Measurements from ENCODE around the gene ZNF593. TPM values are rescaled to one million over a fixed set of nuclear protein-coding genes. Genes with fewer than 3 reads are reported as not detected.

ZNF593 gene
- polyA plus RNA-seq, 1 of the 3 experiments (the other 2 are of a cell fraction) = 64.8 TPM

DNA sequence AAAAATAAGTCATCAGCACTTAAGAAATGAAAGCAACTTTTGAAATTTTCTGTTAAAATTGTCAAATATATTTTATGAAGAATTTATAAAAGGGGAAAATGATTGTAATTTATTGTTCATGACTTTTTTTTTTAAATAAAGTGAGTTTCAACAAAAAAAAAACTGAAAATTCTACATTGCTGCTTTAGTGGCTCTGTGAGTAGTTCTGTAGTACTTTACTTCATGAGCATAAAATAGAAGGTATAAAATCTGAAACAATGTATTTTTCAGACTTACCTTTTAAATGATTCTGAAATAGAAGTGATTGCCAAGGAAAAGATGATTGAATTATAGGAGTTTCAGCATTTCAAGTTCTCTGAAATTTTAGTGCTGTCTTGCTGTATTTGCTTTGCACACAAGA is 44.3 kb upstream of the ZNF593 start:
- Histone ChIP-seq H2AFZ (ENCODE audit: low read depth) (no peak overlapping the region), H3K36me3 (replicated peaks in 1 of 2; ENCODE audit: control insufficient read depth in 1 of 2, insufficient read depth in 2 of 2, low read length in 1 of 2) (peaks cover 11 to 13% of the 10 kb centered on the region in 2 experiments), H3F3A (replicated peaks; ENCODE audit: insufficient read depth) (peaks cover 20% of the 10 kb centered on the region), H3K79me2 (ENCODE audit: insufficient read depth) (peaks cover 8% of the 10 kb centered on the region; the same call in 1 of the 2 replicates), H4K20me1 (ENCODE audit: insufficient read depth) (no peaks in the 10 kb centered on the region; the same call in 1 of the 2 replicates), H3K9me3 (no peaks in the 10 kb centered on the region), H3K4me3 (ENCODE audit: low read depth in 2 of 2, low read length in 1 of 2) (no peak overlapping the region), H3K9me2 (no peaks in the 10 kb centered on the region), H3K27me3 (ENCODE audit: insufficient read depth) (no peaks in the 10 kb centered on the region), H3K4me1 (ENCODE audit: control insufficient read depth in 1 of 2, insufficient read depth in 2 of 2, low read depth in 1 of 2, low read length in 1 of 2) (peaks cover 7 to 8% of the 10 kb centered on the region in 2 experiments; a peak in 3 of 4 replicates), H3K4me2 (no peak overlapping the region), H3K27ac (ENCODE audit: low read depth in 2 of 2, low read length in 1 of 2) (no peak overlapping the region), H3K9ac (no peak overlapping the region)
- POLR2A ChIA-PET = no interaction called here
- TF ChIP-seq, protein P1, sequence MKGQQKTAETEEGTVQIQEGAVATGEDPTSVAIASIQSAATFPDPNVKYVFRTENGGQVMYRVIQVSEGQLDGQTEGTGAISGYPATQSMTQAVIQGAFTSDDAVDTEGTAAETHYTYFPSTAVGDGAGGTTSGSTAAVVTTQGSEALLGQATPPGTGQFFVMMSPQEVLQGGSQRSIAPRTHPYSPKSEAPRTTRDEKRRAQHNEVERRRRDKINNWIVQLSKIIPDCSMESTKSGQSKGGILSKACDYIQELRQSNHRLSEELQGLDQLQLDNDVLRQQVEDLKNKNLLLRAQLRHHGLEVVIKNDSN (IDR thresholded peaks at IDR 0.05; ENCODE audit: borderline replicate concordance, low read depth) = no peak
- TF ChIP-seq, protein P2, sequence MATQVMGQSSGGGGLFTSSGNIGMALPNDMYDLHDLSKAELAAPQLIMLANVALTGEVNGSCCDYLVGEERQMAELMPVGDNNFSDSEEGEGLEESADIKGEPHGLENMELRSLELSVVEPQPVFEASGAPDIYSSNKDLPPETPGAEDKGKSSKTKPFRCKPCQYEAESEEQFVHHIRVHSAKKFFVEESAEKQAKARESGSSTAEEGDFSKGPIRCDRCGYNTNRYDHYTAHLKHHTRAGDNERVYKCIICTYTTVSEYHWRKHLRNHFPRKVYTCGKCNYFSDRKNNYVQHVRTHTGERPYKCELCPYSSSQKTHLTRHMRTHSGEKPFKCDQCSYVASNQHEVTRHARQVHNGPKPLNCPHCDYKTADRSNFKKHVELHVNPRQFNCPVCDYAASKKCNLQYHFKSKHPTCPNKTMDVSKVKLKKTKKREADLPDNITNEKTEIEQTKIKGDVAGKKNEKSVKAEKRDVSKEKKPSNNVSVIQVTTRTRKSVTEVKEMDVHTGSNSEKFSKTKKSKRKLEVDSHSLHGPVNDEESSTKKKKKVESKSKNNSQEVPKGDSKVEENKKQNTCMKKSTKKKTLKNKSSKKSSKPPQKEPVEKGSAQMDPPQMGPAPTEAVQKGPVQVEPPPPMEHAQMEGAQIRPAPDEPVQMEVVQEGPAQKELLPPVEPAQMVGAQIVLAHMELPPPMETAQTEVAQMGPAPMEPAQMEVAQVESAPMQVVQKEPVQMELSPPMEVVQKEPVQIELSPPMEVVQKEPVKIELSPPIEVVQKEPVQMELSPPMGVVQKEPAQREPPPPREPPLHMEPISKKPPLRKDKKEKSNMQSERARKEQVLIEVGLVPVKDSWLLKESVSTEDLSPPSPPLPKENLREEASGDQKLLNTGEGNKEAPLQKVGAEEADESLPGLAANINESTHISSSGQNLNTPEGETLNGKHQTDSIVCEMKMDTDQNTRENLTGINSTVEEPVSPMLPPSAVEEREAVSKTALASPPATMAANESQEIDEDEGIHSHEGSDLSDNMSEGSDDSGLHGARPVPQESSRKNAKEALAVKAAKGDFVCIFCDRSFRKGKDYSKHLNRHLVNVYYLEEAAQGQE (IDR thresholded peaks at IDR 0.05; ENCODE audit: low read depth, low read length) = no peak
- TF ChIP-seq RXRA (IDR thresholded peaks at IDR 0.05; ENCODE audit: borderline replicate concordance, low read depth) (no peak), GATA2 (CRISPR knock-in tag; IDR thresholded peaks at IDR 0.05) (no peak), RAD21 (IDR thresholded peaks at IDR 0.05; ENCODE audit: low read length) (no peak), NRF1 (IDR thresholded peaks at IDR 0.05; ENCODE audit: low read depth, low read length) (no peak), EP300 (IDR thresholded peaks at IDR 0.05; ENCODE audit: borderline replicate concordance in 1 of 2, low read depth in 1 of 2, low read length in 1 of 2) (no peak), JUND (IDR thresholded peaks at IDR 0.05) (no peak), FOXJ3 (CRISPR knock-in tag; IDR thresholded peaks at IDR 0.05) (no peak), NFIC (IDR thresholded peaks at IDR 0.05; ENCODE audit: borderline replicate concordance) (no peak), MXI1 (IDR thresholded peaks at IDR 0.05; ENCODE audit: low read depth, low read length) (no peak), EZH2phosphoT487 (IDR thresholded peaks at IDR 0.05; ENCODE audit: borderline replicate concordance, low read depth) (no peak), TEAD4 (IDR thresholded peaks at IDR 0.05; ENCODE audit: borderline replicate concordance, insufficient read depth) (no peak), TCF12 (IDR thresholded peaks at IDR 0.05) (no peak), MEF2A (IDR thresholded peaks at IDR 0.05; ENCODE audit: borderline replicate concordance, low read depth) (no peak), TAF1 (IDR thresholded peaks at IDR 0.05; ENCODE audit: borderline replicate concordance, low read depth, low read length) (no peak)
- TF ChIP-seq, protein P3, sequence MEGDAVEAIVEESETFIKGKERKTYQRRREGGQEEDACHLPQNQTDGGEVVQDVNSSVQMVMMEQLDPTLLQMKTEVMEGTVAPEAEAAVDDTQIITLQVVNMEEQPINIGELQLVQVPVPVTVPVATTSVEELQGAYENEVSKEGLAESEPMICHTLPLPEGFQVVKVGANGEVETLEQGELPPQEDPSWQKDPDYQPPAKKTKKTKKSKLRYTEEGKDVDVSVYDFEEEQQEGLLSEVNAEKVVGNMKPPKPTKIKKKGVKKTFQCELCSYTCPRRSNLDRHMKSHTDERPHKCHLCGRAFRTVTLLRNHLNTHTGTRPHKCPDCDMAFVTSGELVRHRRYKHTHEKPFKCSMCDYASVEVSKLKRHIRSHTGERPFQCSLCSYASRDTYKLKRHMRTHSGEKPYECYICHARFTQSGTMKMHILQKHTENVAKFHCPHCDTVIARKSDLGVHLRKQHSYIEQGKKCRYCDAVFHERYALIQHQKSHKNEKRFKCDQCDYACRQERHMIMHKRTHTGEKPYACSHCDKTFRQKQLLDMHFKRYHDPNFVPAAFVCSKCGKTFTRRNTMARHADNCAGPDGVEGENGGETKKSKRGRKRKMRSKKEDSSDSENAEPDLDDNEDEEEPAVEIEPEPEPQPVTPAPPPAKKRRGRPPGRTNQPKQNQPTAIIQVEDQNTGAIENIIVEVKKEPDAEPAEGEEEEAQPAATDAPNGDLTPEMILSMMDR (IDR thresholded peaks at IDR 0.05) = no peak
- TF ChIP-seq, protein P4, sequence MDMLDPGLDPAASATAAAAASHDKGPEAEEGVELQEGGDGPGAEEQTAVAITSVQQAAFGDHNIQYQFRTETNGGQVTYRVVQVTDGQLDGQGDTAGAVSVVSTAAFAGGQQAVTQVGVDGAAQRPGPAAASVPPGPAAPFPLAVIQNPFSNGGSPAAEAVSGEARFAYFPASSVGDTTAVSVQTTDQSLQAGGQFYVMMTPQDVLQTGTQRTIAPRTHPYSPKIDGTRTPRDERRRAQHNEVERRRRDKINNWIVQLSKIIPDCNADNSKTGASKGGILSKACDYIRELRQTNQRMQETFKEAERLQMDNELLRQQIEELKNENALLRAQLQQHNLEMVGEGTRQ (IDR thresholded peaks at IDR 0.05; ENCODE audit: borderline replicate concordance, low read depth, low read length) = no peak
- TF ChIP-seq, protein P5, sequence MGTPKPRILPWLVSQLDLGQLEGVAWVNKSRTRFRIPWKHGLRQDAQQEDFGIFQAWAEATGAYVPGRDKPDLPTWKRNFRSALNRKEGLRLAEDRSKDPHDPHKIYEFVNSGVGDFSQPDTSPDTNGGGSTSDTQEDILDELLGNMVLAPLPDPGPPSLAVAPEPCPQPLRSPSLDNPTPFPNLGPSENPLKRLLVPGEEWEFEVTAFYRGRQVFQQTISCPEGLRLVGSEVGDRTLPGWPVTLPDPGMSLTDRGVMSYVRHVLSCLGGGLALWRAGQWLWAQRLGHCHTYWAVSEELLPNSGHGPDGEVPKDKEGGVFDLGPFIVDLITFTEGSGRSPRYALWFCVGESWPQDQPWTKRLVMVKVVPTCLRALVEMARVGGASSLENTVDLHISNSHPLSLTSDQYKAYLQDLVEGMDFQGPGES (IDR thresholded peaks at IDR 0.05; ENCODE audit: low read depth, low read length) = no peak
- CTCF ChIA-PET = interaction anchor here (0.7 to 11.3 kb wide), 5 partner anchors 10 to 39 kb away, joined by 3 to 91 read pairs (median 4); no protein-coding TSS in a partner anchor
- no peak for DNase-seq

Data from SK-N-SH (cell line).